KMS-11 (cell line): ENCODE results near the gene HRH3.

Experiments
- H2AFZ ChIP-seq: fragments of 200-600 bp; sonication (generic); 2 replicates; pipeline ENCODE4 v1.6.1; 2016; ENCODE audit warnings: antibody characterized with exemption, mixed run types, low read depth
- H3K27ac ChIP-seq: fragments of 200-600 bp; sonication (generic); 2 replicates; pipeline ENCODE4 v1.6.1; 2016; ENCODE audit warnings: mild to moderate bottlenecking, mixed run types
- H3K27me3 ChIP-seq: fragments of 200-600 bp; sonication (generic); 2 replicates; pipeline ENCODE4 v1.6.1; 2017; ENCODE audit warnings: mild to moderate bottlenecking, low read depth, mixed run types, moderate library complexity; ENCODE audit not compliant: insufficient read depth
- H3K36me3 ChIP-seq: fragments of 200-600 bp; sonication (generic); 2 replicates; pipeline ENCODE4 v1.6.1; 2017; ENCODE audit warnings: mild to moderate bottlenecking, mixed run types; ENCODE audit not compliant: insufficient read depth
- H3K4me1 ChIP-seq: fragments of 200-600 bp; sonication (generic); 2 replicates; pipeline ENCODE4 v1.6.1; 2016; ENCODE audit warnings: mild to moderate bottlenecking, low read depth, mixed run types; ENCODE audit not compliant: poor library complexity, severe bottlenecking
- H3K4me2 ChIP-seq: fragments of 200-600 bp; sonication (generic); 2 replicates; pipeline ENCODE4 v1.7.0; 2016; ENCODE audit warnings: mild to moderate bottlenecking, mixed run types
- H3K4me3 ChIP-seq: fragments of 200-600 bp; sonication (generic); IDR thresholded peaks from 2 replicates; pipeline ENCODE4 v1.6.1; 2017; ENCODE audit warnings: low read depth, low read length, mixed read lengths; ENCODE audit not compliant: insufficient read depth
- H3K79me2 ChIP-seq: fragments of 200-600 bp; sonication (generic); 2 replicates; pipeline ENCODE4 v1.6.1; 2016; ENCODE audit warnings: low read depth, mixed run types; ENCODE audit not compliant: insufficient read depth
- H3K9ac ChIP-seq: fragments of 200-600 bp; sonication (generic); 2 replicates; pipeline ENCODE4 v1.6.1; 2016; ENCODE audit warnings: mild to moderate bottlenecking, mixed run types
- H4K20me1 ChIP-seq: fragments of 200-600 bp; sonication (generic); 2 replicates; pipeline ENCODE4 v1.6.1; 2016; ENCODE audit warnings: mild to moderate bottlenecking, mixed run types; ENCODE audit not compliant: insufficient read depth
- TF ChIP-seq, protein P1 (sequence below): fragments of 200-600 bp; sonication (generic); conservative IDR thresholded peaks from 2 replicates; pipeline ENCODE4 v1.6.1; 2017; ENCODE audit warnings: low read depth, mild to moderate bottlenecking, antibody characterized with exemption, low read length, moderate library complexity, mixed read lengths

HRH3 gene

DNA sequence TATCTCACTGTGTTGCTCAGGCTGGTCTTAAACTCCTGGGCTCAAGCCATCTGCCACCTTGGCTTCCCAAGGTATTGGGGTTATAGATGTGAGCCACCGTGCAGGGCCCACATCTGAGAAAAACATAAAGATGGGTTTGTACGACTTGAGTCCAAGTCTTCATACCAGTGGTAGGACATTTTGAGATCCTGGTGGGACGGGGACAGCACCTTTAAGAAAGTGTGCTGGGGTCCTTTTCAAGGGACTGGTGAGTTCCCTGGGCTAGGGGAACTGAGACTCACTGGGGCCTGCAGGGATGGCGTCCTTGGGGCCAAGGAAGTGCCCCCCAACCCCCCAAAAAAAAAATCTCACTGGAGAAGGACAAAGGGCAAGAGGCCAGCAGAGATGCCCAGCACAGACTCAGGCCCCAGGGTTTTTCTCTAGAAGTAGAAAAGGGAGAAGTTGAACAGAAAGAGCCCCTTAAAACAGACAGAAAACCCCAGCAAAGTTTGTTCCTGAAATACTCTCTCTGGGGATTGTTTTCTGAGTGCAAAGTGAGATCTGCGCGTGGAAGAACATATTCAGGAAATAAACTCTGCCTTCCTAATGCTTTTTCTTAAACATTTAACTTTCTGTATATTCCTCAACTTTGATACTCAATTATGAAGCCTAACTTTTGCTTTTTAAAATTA lies 28.9 kb upstream of the HRH3 start:
- no peaks in the 10 kb centered on the region for H3K4me1 ChIP-seq
- TF ChIP-seq, protein P1, sequence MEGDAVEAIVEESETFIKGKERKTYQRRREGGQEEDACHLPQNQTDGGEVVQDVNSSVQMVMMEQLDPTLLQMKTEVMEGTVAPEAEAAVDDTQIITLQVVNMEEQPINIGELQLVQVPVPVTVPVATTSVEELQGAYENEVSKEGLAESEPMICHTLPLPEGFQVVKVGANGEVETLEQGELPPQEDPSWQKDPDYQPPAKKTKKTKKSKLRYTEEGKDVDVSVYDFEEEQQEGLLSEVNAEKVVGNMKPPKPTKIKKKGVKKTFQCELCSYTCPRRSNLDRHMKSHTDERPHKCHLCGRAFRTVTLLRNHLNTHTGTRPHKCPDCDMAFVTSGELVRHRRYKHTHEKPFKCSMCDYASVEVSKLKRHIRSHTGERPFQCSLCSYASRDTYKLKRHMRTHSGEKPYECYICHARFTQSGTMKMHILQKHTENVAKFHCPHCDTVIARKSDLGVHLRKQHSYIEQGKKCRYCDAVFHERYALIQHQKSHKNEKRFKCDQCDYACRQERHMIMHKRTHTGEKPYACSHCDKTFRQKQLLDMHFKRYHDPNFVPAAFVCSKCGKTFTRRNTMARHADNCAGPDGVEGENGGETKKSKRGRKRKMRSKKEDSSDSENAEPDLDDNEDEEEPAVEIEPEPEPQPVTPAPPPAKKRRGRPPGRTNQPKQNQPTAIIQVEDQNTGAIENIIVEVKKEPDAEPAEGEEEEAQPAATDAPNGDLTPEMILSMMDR = no peak
- H3K9ac ChIP-seq = no peak overlapping the region
- H3K4me3 ChIP-seq = no peak overlapping the region
- H2AFZ ChIP-seq = no peak overlapping the region
- H3K27ac ChIP-seq = no peak overlapping the region
- no peaks in the 10 kb centered on the region for H3K36me3 ChIP-seq
- H3K4me2 ChIP-seq = no peak overlapping the region
- H3K79me2 ChIP-seq = peaks cover 3% of the 10 kb centered on the region; the same call in 1 of the 2 replicates
- no peaks in the 10 kb centered on the region for H4K20me1 ChIP-seq
- H3K27me3 ChIP-seq = no peaks in the 10 kb centered on the region

DNA sequence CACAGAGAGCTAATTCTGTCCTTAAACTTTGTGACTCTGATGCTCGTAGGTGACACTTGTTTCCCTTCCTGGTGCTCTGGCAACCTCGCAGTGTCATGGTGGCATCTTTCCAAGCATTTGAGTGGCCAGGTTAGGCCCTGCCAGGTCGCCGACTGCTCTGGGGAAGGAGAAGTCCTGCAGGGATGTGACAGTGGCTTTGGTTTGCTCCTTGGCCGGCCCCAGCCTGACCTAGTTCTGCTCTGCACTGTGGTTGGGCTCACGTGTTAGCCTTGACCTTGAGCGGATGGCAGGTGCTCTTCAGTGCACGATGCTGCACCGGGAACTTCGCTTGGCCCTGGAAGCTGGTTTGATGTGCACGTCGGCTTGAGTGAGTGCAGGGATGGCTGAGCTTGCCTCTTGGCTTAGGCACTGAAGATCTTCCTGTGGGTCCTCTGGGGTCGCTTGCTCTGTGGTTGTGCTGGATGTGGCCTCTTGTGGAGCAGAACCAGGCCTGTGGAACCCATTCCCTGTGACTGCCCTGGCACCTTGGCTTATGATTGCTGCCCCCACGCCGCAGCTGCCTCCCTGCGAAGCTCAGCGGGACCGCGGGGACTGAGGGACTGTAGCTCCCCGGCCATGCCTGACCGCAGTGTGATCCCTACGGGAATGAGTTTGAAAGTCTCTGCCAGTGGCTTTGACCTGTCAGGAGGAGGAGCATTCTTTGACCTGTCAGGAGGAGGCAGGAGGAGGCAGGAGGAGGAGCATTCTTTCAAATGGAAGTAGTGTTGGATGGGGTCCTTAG lies 27.0 kb upstream of the HRH3 start:
- Histone ChIP-seq H3K4me3 (no peak overlapping the region), H3K79me2 (peaks cover 3% of the 10 kb centered on the region; the same call in 1 of the 2 replicates), H3K4me2 (no peak overlapping the region), H3K27ac (no peak overlapping the region), H3K9ac (no peak overlapping the region), H4K20me1 (no peaks in the 10 kb centered on the region), H3K36me3 (no peaks in the 10 kb centered on the region), H3K27me3 (no peaks in the 10 kb centered on the region), H3K4me1 (no peaks in the 10 kb centered on the region), H2AFZ (no peak overlapping the region)
- TF ChIP-seq, protein P1 = no peak

DNA sequence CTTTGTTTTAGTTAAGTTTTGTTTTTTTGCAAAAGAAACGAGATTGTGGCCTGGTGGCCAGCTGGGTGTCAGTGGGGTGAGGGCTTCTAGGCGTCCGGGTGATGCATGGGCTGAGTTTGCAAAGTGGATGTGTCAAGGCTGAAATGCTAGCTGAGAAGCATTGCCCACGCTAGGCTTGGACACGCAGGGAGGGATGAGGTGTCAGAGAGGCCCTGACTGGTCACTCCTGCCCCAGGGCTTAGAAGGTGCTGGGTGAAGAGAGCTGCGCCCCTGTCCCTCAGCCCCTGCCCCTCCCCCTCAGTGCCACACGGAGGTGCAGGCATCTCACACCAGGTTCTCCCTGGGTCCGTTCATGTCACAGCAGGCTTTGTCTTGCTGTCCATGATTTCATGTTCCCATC lies 26.4 kb upstream of the HRH3 start:
- Histone ChIP-seq H3K4me2 (no peak overlapping the region), H3K9ac (no peak overlapping the region), H4K20me1 (no peaks in the 10 kb centered on the region), H3K4me1 (no peaks in the 10 kb centered on the region), H2AFZ (no peak overlapping the region), H3K79me2 (peaks cover 3% of the 10 kb centered on the region; the same call in 1 of the 2 replicates), H3K36me3 (no peaks in the 10 kb centered on the region), H3K27ac (no peak overlapping the region), H3K27me3 (no peaks in the 10 kb centered on the region), H3K4me3 (no peak overlapping the region)
- TF ChIP-seq, protein P1 = no peak

DNA sequence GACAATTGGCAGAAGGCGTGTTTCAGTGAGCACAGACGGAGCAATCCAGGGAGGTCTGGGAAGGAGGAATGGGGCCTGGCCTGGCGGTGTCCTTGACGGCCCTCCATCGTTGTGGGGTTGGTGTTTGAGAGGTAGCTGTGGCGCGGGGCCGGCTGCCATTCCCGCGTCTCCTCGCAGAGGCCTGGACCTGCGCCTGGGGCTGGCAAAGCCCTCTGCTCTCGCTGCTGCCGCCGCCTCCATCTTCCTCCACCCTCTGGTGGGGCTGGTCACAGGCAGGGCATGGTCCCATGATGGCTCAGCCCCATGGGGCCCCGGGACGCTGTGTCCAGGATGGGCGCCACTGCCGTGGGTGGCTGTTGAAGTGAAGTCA lies 25.8 kb upstream of the HRH3 start:
- Histone ChIP-seq H3K9ac (no peak overlapping the region), H2AFZ (no peak overlapping the region), H3K79me2 (peaks cover 3% of the 10 kb centered on the region; the same call in 1 of the 2 replicates)

More for the DNA sequence above, 25.8 kb upstream of the HRH3 start:
- no peaks in the 10 kb centered on the region for H3K4me1 ChIP-seq
- H3K4me2 ChIP-seq = no peak overlapping the region
- H3K36me3 ChIP-seq = no peaks in the 10 kb centered on the region
- TF ChIP-seq, protein P1 = no peak
- no peaks in the 10 kb centered on the region for H3K27me3 ChIP-seq
- no peak overlapping the region for H3K4me3 ChIP-seq
- H3K27ac ChIP-seq = no peak overlapping the region
- no peaks in the 10 kb centered on the region for H4K20me1 ChIP-seq
